Testis (tissue), 3 donors: ENCODE results near the gene JUNB. TPM values are rescaled to one million over a fixed set of nuclear protein-coding genes. Genes with fewer than 3 reads are reported as not detected.

ENCODE experiments used
- DNase-seq: peaks from one replicate; pipeline ENCODE4 v3.0.0-alpha.2; 2019
- H3K27ac ChIP-seq, 2 donors: fragments of 200-600 bp; sonication (generic); one replicate each; pipeline ENCODE4 v1.5.1; 2019
- H3K27me3 ChIP-seq: fragments of 200-600 bp; sonication (generic); one replicate; pipeline ENCODE4 v1.5.1; 2019
- H3K36me3 ChIP-seq: fragments of 200-600 bp; sonication (generic); one replicate; pipeline ENCODE4 v1.5.1; 2017; ENCODE audit warnings: low read depth; ENCODE audit errors: missing control alignments
- H3K4me1 ChIP-seq: fragments of 200-600 bp; sonication (generic); one replicate; pipeline ENCODE4 v1.5.1; 2019
- H3K4me3 ChIP-seq, 2 donors: fragments of 200-600 bp; sonication (generic); one replicate each; pipeline ENCODE4 v1.5.1; 2017 to 2019
- H3K9me3 ChIP-seq: fragments of 200-600 bp; sonication (generic); one replicate; pipeline ENCODE4 v1.5.1; 2017
- POLR2A ChIP-seq: fragments of 450-650 bp; IDR thresholded peaks from one replicate; pipeline ENCODE4 v1.6.1; 2017; ENCODE audit warnings: antibody characterized with exemption, mild to moderate bottlenecking, moderate library complexity
- WGBS, 2 donors: methylation state at CpG; one replicate each; pipeline ENCODE4 v1.1.5; 2018; 5-methylcytosine and 5-hydroxymethylcytosine counted together
- intact Hi-C: fragments of 100-400 bp; cut with DNase I; formaldehyde crosslinking; loops from one replicate; pipeline ENCODE4 v1.15.1; 2023; ENCODE audit warnings: low total_unique reads
- polyA plus RNA-seq: library from polyadenylated mRNA; stranded (reverse); fragments of 350-450 nt; fragmentation: Illumina TruSeq; extraction: RNeasy Lipid Tissue Mini Kit (QIAGEN cat#74804); gene quantifications from one replicate; pipeline ENCODE4 v1.2.3, GENCODE V29; 2014; ENCODE audit warnings: low read depth, low replicate concordance; ENCODE audit not compliant: insufficient read depth
- total RNA-seq, 2 donors: library from RNA; depleted of rRNA; stranded (reverse); fragments of >200 nt; gene quantifications; one replicate each; pipeline ENCODE4 v1.2.3, GENCODE V29; 2016
- TF ChIP-seq, protein P1 (sequence below), 3 experiments: fragments of 450-650 bp in 2 of 3; fragments of 200-600 bp in 1 of 3; sonication (generic) in 1 of 3; IDR thresholded peaks; one replicate each; pipeline ENCODE4 v1.5.1; 2016 to 2019; ENCODE audit warnings: antibody characterized with exemption in 3 of 3, mild to moderate bottlenecking in 2 of 3, moderate library complexity in 1 of 3

The JUNB gene
- total and polyA plus RNA-seq, 3 donors from 2014 or later, result 54.5 to 143 (median 75.9) TPM

DNA sequence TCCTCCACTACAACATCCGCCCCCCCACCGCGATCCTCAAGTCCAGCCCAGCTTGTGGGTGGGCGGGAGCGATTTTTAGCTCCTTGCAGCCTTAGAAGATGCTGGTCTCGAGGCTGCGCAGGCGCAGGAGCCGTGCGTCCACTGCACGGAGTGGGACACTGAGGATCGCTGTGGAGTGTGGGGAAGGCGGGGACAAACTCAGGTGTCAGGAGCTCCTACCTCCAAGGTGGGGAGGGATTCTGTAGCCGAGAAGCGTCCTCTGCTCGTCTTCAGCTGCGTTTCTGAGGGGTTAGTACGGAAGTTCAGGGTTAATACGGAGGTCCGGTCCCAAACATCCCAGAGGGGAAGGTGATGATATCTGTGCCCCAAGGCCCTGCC, 43.3 kb downstream of the JUNB start, which contains the start of gene RTBDN:
Gene RTBDN, minus strand, starts transcription at position 14 of the 378 bp plus-strand sequence. CDS start 4,600 bp downstream, outside the sequence.
- Histone ChIP-seq H3K4me1 (peaks cover 5% of the 10 kb centered on the region), H3K27me3 (peaks cover 6% of the 10 kb centered on the region), H3K4me3 (peak within 1 kb of the TSS; percentile 29 to 36), H3K27ac (no peak within 1 kb of the TSS), H3K36me3 (no peaks in the 10 kb centered on the region), H3K9me3 (no peaks in the 10 kb centered on the region)
- no peak for TF ChIP-seq POLR2A
- TF ChIP-seq, protein P1, sequence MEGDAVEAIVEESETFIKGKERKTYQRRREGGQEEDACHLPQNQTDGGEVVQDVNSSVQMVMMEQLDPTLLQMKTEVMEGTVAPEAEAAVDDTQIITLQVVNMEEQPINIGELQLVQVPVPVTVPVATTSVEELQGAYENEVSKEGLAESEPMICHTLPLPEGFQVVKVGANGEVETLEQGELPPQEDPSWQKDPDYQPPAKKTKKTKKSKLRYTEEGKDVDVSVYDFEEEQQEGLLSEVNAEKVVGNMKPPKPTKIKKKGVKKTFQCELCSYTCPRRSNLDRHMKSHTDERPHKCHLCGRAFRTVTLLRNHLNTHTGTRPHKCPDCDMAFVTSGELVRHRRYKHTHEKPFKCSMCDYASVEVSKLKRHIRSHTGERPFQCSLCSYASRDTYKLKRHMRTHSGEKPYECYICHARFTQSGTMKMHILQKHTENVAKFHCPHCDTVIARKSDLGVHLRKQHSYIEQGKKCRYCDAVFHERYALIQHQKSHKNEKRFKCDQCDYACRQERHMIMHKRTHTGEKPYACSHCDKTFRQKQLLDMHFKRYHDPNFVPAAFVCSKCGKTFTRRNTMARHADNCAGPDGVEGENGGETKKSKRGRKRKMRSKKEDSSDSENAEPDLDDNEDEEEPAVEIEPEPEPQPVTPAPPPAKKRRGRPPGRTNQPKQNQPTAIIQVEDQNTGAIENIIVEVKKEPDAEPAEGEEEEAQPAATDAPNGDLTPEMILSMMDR (IDR thresholded peaks at IDR 0.05), result no peak
- intact Hi-C loops, result no loop called here
- DNase-seq, result no peak
- 2 to 7% methylated on average over 20 of the region's 20 CpGs for WGBS, 2 donors

DNA sequence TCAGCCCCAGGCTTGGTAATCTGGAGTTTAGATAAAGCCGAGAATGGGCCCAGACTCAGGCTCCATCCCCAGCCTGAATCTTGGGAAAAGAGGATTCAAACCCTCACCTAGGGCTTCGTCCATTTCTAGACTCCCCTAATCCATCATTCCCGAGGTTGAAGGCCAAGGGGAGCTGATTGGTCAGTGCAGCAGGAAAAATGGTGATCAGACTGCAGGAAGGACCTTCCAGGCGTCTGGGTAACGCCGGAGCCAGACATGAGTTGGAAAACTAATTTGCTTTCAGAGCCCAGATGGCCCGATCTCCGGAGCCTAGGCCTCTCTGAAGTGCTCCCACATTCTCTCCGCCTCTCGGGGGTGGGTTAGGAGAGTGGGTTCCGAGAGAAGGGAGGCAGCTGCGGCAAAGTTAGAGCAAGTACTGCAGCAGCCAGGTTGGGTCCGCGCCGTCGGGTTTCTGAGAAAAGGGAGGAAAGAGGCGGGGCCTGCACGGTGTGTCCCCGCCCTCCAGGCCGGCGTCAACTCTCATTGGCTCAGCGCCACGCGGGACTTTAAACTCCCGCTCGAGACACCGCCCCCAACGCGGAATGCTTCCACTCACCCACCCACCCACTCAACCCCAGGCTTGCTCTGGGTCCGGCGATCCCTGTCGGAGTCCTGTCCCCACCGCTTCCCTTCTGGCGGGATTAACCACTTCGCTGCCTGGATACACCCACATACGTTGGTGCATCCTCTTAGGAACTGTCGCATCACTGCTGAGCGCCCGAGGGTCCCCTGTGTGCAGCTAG, 43.9 kb downstream of the JUNB start:
- no peak overlapping the region for H3K27ac ChIP-seq
- no peaks in the 10 kb centered on the region for H3K9me3 ChIP-seq
- DNase-seq, result peak; percentile 61
- TF ChIP-seq POLR2A, result no peak
- TF ChIP-seq, protein P1 (IDR thresholded peaks at IDR 0.05), result no peak
- peaks cover 6% of the 10 kb centered on the region for H3K27me3 ChIP-seq
- H3K4me1 ChIP-seq, result peaks cover 5% of the 10 kb centered on the region
- 2 to 5% methylated on average over 38 to 39 of the region's 39 CpGs for WGBS, 2 donors
- no peak overlapping the region for H3K4me3 ChIP-seq
- no peaks in the 10 kb centered on the region for H3K36me3 ChIP-seq
- intact Hi-C loops, result no loop called here

DNA sequence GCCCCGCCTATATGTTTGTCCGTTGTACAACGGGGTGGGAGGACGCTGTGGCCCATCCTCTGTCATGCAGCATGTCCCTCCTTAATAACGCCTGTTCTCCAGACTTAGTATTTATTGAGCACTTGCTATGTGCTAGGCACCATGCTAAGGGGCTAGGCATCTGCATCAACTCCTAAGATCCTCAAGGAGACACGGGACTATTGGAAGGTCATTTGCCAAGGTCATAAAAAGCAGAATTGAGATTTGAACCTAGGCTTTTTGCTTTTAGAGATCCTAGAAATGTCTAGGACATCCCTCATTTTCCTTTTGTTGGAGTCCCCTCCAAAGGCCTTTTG, 45.2 kb downstream of the JUNB start:
- Histone ChIP-seq H3K9me3 (no peaks in the 10 kb centered on the region), H3K36me3 (no peaks in the 10 kb centered on the region), H3K4me3 (no peak overlapping the region), H3K4me1 (peaks cover 5% of the 10 kb centered on the region), H3K27ac (no peak overlapping the region), H3K27me3 (peaks cover 6% of the 10 kb centered on the region)
- TF ChIP-seq, protein P1 (IDR thresholded peaks at IDR 0.05), result no peak
- TF ChIP-seq POLR2A, result no peak
- intact Hi-C loops, result no loop called here
- 3 to 8% methylated on average over 6 of the region's 6 CpGs for WGBS, 2 donors
- DNase-seq, result no peak

DNA sequence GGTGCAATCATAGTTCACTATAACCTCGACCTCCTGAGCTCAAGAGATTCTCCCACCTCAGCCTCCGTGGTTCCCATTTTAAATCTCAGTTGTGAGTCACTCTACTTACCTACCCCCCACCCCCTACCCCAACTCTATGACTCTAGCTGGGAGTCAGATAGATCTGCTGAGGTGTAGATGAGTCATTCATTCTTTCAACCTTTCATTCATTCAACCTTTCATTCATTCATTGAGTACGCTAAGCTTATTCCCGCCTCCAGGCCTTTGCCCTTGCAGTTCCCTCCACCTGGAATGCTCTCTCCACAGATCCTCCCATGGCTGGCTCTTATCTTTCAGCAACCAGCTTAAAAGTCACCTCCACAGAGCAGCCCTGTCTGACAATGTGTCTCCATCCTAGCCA, 45.9 kb downstream of the JUNB start:
- Histone ChIP-seq H3K27me3 (peaks cover 6% of the 10 kb centered on the region), H3K4me1 (peaks cover 5% of the 10 kb centered on the region), H3K4me3 (no peak overlapping the region), H3K9me3 (no peaks in the 10 kb centered on the region), H3K36me3 (no peaks in the 10 kb centered on the region), H3K27ac (no peak overlapping the region)
- DNase-seq, result no peak
- 40 to 60% methylated on average over 4 of the region's 4 CpGs for WGBS, 2 donors
- TF ChIP-seq, protein P1 (IDR thresholded peaks at IDR 0.05), result no peak
- no peak for TF ChIP-seq POLR2A
- intact Hi-C loops, result no loop called here
